Measurements from ENCODE around the gene SRRM4.

Gene SRRM4

DNA sequence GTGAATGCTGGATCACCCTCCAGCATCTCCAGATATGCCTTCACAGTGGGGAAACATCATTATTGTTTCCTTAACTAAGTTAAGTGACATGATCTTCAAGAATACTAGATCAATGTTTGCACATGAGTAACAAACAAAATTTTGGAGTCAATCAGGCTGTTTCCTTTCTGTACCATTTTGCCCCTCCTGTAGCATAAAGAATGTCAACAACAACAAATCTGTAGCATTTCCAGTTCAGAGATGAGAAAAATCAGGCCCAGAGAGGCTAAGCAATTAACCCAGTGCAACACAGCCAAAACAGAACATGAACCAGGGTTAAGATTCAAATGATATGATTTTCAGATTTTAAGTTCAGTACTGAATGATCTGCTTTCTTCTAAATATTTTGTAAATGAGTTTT is 31.7 kb downstream of the SRRM4 start:
- no peak overlapping the region for H3K4me2 ChIP-seq (ENCODE audit: low read length)
- H3K9ac ChIP-seq = no peak overlapping the region
- no peak overlapping the region for H3K4me3 ChIP-seq (ENCODE audit: low read depth, low read length)
- TF ChIP-seq, protein P1, sequence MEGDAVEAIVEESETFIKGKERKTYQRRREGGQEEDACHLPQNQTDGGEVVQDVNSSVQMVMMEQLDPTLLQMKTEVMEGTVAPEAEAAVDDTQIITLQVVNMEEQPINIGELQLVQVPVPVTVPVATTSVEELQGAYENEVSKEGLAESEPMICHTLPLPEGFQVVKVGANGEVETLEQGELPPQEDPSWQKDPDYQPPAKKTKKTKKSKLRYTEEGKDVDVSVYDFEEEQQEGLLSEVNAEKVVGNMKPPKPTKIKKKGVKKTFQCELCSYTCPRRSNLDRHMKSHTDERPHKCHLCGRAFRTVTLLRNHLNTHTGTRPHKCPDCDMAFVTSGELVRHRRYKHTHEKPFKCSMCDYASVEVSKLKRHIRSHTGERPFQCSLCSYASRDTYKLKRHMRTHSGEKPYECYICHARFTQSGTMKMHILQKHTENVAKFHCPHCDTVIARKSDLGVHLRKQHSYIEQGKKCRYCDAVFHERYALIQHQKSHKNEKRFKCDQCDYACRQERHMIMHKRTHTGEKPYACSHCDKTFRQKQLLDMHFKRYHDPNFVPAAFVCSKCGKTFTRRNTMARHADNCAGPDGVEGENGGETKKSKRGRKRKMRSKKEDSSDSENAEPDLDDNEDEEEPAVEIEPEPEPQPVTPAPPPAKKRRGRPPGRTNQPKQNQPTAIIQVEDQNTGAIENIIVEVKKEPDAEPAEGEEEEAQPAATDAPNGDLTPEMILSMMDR (IDR thresholded peaks at IDR 0.05) = no peak
- no peaks in the 10 kb centered on the region for H3K9me3 ChIP-seq (ENCODE audit: control insufficient read depth, low read length)
- no peaks in the 10 kb centered on the region for H3K79me2 ChIP-seq
- H3K36me3 ChIP-seq (ENCODE audit: control insufficient read depth, insufficient read depth, low read length) = no peaks in the 10 kb centered on the region
- no peaks in the 10 kb centered on the region for H3K27me3 ChIP-seq (ENCODE audit: control insufficient read depth, insufficient read depth, low read length)
- no peaks in the 10 kb centered on the region for H3K4me1 ChIP-seq
- no peak overlapping the region for H3K27ac ChIP-seq
- H2AFZ ChIP-seq = no peak overlapping the region

DNA sequence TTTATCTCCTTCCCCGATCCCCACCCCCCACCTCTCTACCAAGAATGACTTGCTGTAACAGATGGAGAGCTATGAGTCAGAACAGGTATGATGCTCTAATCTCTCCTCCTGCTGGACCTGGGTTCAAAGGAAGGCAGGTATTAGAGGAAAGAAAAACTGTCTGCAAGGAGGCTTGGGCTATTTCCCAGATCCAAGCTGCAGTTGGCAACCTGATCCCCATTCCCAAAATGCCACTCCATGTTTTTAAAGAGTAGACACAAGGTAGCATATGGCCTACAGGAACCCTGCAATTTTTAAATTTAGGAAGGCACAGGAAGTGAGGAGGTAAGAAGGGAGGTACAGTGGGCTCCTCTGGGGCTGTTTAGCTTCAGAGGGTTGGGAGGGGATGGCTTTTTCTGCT is 33.0 kb downstream of the SRRM4 start:
- H3K9ac ChIP-seq = no peak overlapping the region
- no peaks in the 10 kb centered on the region for H3K27me3 ChIP-seq (ENCODE audit: control insufficient read depth, insufficient read depth, low read length)
- no peaks in the 10 kb centered on the region for H3K79me2 ChIP-seq
- H3K36me3 ChIP-seq (ENCODE audit: control insufficient read depth, insufficient read depth, low read length) = no peaks in the 10 kb centered on the region
- no peak overlapping the region for H3K4me2 ChIP-seq (ENCODE audit: low read length)
- no peaks in the 10 kb centered on the region for H3K9me3 ChIP-seq (ENCODE audit: control insufficient read depth, low read length)
- TF ChIP-seq, protein P1 (IDR thresholded peaks at IDR 0.05) = no peak
- H3K27ac ChIP-seq = no peak overlapping the region
- H3K4me1 ChIP-seq = no peaks in the 10 kb centered on the region
- no peak overlapping the region for H2AFZ ChIP-seq
- no peak overlapping the region for H3K4me3 ChIP-seq (ENCODE audit: low read depth, low read length)

DNA sequence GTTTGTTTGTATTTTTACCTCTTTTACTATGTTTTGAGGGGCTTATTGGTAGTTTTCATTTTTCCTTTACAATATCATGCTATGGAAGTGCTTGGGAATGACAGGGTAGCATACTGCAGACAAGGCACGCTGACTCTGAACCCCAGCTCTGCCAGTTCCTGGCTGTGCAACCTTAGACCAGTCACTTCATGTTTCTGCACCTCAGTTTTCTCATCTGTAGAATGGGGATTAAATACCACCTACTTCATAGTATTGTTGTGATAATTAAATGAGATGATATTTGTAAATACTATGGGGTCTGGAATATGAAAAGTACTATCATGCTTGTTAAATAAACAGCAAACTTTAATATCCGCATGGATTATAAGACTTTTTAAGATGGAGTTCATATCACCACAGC is 35.4 kb downstream of the SRRM4 start:
- H3K9me3 ChIP-seq (ENCODE audit: control insufficient read depth, low read length) = no peaks in the 10 kb centered on the region
- H3K79me2 ChIP-seq = peaks cover 3% of the 10 kb centered on the region
- H3K9ac ChIP-seq = no peak overlapping the region
- H3K27ac ChIP-seq = no peak overlapping the region
- H2AFZ ChIP-seq = no peak overlapping the region
- H3K4me3 ChIP-seq (ENCODE audit: low read depth, low read length) = no peak overlapping the region
- no peaks in the 10 kb centered on the region for H3K27me3 ChIP-seq (ENCODE audit: control insufficient read depth, insufficient read depth, low read length)
- H3K4me2 ChIP-seq (ENCODE audit: low read length) = no peak overlapping the region
- TF ChIP-seq, protein P1 (IDR thresholded peaks at IDR 0.05) = no peak
- H3K4me1 ChIP-seq = no peaks in the 10 kb centered on the region
- H3K36me3 ChIP-seq (ENCODE audit: control insufficient read depth, insufficient read depth, low read length) = no peaks in the 10 kb centered on the region

DNA sequence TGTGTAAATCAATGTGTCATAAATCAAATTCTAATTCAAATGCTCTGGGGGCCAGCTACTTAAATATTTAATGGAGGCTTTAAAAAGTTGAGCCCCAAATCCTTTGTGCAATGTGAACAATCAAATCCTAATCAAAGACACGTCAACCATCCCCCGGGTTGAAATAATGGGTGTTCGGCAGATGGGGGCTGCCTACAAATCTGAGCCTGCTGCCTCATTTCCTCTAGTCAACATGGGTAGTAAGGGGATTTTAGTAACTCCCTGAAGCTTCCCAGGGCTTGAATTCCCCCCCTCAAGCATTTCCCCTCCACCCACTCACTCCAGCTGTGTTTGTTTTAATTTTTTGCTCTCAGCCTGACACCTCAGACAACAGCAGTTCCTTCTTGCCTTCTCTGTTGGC is 37.8 kb downstream of the SRRM4 start:
- H3K4me3 ChIP-seq (ENCODE audit: low read depth, low read length) = no peak overlapping the region
- H3K79me2 ChIP-seq = peaks cover 4% of the 10 kb centered on the region
- H3K36me3 ChIP-seq (ENCODE audit: control insufficient read depth, insufficient read depth, low read length) = no peaks in the 10 kb centered on the region
- TF ChIP-seq, protein P1 (IDR thresholded peaks at IDR 0.05) = no peak
- H3K9ac ChIP-seq = no peak overlapping the region
- H3K4me1 ChIP-seq = no peaks in the 10 kb centered on the region
- H2AFZ ChIP-seq = no peak overlapping the region
- no peaks in the 10 kb centered on the region for H3K9me3 ChIP-seq (ENCODE audit: control insufficient read depth, low read length)
- no peak overlapping the region for H3K27ac ChIP-seq
- H3K4me2 ChIP-seq (ENCODE audit: low read length) = no peak overlapping the region
- no peaks in the 10 kb centered on the region for H3K27me3 ChIP-seq (ENCODE audit: control insufficient read depth, insufficient read depth, low read length)

All from parathyroid adenoma (tissue), 2 donors.